Neural progenitor cell (in vitro differentiated cells): ENCODE measurements around the gene PLEKHG4B.

Experiments
- CTCF ChIP-seq: fragments of 200-600 bp; sonication (generic); IDR thresholded peaks from 2 replicates; pipeline ENCODE4 v1.5.1; 2017; ENCODE audit warnings: antibody characterized with exemption, mild to moderate bottlenecking
- EZH2 ChIP-seq: fragments of 200-600 bp; sonication (generic); IDR thresholded peaks from 2 replicates; pipeline ENCODE4 v1.6.1; 2017; ENCODE audit warnings: antibody characterized with exemption, mild to moderate bottlenecking, moderate library complexity

GRCh38 chr5:49953-50544 is 41.9 kb upstream of the PLEKHG4B start:
- TF ChIP-seq CTCF (no peak), EZH2 (no peak)
